Urothelium cell line (cell line): Measurements from ENCODE around the gene CCNT2.
"Not testable (repeated sequence)": the region's sequence is repeated elsewhere in the genome, so short reads cannot be mapped to it uniquely, and the experiment has no call there.

ENCODE experiments used
- DNase-seq: peaks from one replicate; pipeline ENCODE4 v3.0.0; 2011; ENCODE audit warnings: low spot score, mixed read lengths
- FAIRE-seq: peaks from 2 replicates; lab custom pipeline; 2011; peaks lifted over from hg19 to GRCh38; lab: Jason Lieb, UNC

Gene CCNT2

GRCh38 chr2:134917888-134918525, 615 bp upstream of the CCNT2 start:
- FAIRE-seq (no peak), DNase-seq (no peak)

- FAIRE-seq, result no peak
- peak; percentile 25 for DNase-seq
Observed at GRCh38 chr2:134919341-134920210, 954 bp downstream of the CCNT2 start.

GRCh38 chr2:134924912-134925311, 6.3 kb downstream of the CCNT2 start:
- FAIRE-seq (no peak), DNase-seq (no peak)

- DNase-seq (no peak), FAIRE-seq (no peak)
Observed at GRCh38 chr2:134926231-134926931, 7.8 kb downstream of the CCNT2 start.

- no peak for FAIRE-seq
Observed at GRCh38 chr2:134927195-134927594, 8.6 kb downstream of the CCNT2 start.

GRCh38 chr2:134932864-134933526, 14.4 kb downstream of the CCNT2 start:
- no peak for FAIRE-seq
- DNase-seq, result no peak

More at GRCh38 chr2:134927195-134927594, 8.6 kb downstream of the CCNT2 start:
- DNase-seq, result no peak

GRCh38 chr2:134933732-134934131, 15.1 kb downstream of the CCNT2 start:
- no peak for FAIRE-seq

GRCh38 chr2:134934150-134934549, 15.5 kb downstream of the CCNT2 start:
- FAIRE-seq (no peak), DNase-seq (no peak)

More at GRCh38 chr2:134933732-134934131, 15.1 kb downstream of the CCNT2 start:
- no peak for DNase-seq

GRCh38 chr2:134934641-134935040, 16.0 kb downstream of the CCNT2 start:
- no peak for DNase-seq
- FAIRE-seq, result no peak

GRCh38 chr2:134936691-134937090, 18.1 kb downstream of the CCNT2 start:
- DNase-seq (no peak), FAIRE-seq (no peak)

GRCh38 chr2:134943540-134943939, 24.9 kb downstream of the CCNT2 start:
- DNase-seq, result no peak
- no peak for FAIRE-seq

- DNase-seq (no peak), FAIRE-seq (no peak)
Observed at GRCh38 chr2:134944975-134945374, 26.4 kb downstream of the CCNT2 start.

- FAIRE-seq (no peak), DNase-seq (no peak)
Observed at GRCh38 chr2:134946073-134946472, 27.5 kb downstream of the CCNT2 start.

- no peak for FAIRE-seq
- DNase-seq, result no peak
Observed at GRCh38 chr2:134949981-134950708, 31.5 kb downstream of the CCNT2 start.

GRCh38 chr2:134950886-134951285, 32.3 kb downstream of the CCNT2 start:
- no peak for DNase-seq
- no peak for FAIRE-seq

GRCh38 chr2:134952608-134953007, 34.0 kb downstream of the CCNT2 start:
- DNase-seq (no peak), FAIRE-seq (no peak)

GRCh38 chr2:134954065-134954464, 35.4 kb downstream of the CCNT2 start:
- no peak for DNase-seq
- FAIRE-seq, result no peak

- no peak for DNase-seq
- FAIRE-seq, result no peak
Observed at GRCh38 chr2:134955744-134956143, 37.1 kb downstream of the CCNT2 start.

- DNase-seq, result no peak
- FAIRE-seq, result no peak
Observed at GRCh38 chr2:134957477-134957876, 38.9 kb downstream of the CCNT2 start.

- DNase-seq, FAIRE-seq: not testable (repeated sequence)
Observed at GRCh38 chr2:134967166-134967565, 48.5 kb downstream of the CCNT2 start.
